H9 (cell line): ENCODE data around the gene FRY. TPM values are rescaled to one million over a fixed set of nuclear protein-coding genes. Genes with fewer than 3 reads are reported as not detected.

Experiments
- DNase-seq: peaks from one replicate; pipeline ENCODE4 v3.0.0-alpha.2; 2017
- H2AFZ ChIP-seq: one replicate; pipeline ENCODE4 v1.6.1; 2013; ENCODE audit warnings: mild to moderate bottlenecking, low read length, control low read depth, moderate library complexity
- H2AK5ac ChIP-seq: 2 replicates; pipeline ENCODE4 v1.6.1; 2013; ENCODE audit warnings: low read length, control low read depth, mixed read lengths; ENCODE audit not compliant: insufficient read length
- H2BK120ac ChIP-seq: one replicate; pipeline ENCODE4 v1.6.1; 2013; ENCODE audit warnings: low read depth, mild to moderate bottlenecking, low read length, control low read depth, inconsistent platforms; ENCODE audit not compliant: poor library complexity, severe bottlenecking
- H2BK12ac ChIP-seq: 2 replicates; pipeline ENCODE4 v1.6.1; 2013; ENCODE audit warnings: low read length, control low read depth, mixed read lengths, low read depth; ENCODE audit not compliant: insufficient read length
- H2BK15ac ChIP-seq: 2 replicates; pipeline ENCODE4 v1.6.1; 2013; ENCODE audit warnings: low read depth, low read length, control low read depth
- H2BK20ac ChIP-seq: one replicate; pipeline ENCODE4 v1.6.1; 2013; ENCODE audit warnings: low read depth, mild to moderate bottlenecking, low read length, control low read depth, inconsistent platforms; ENCODE audit not compliant: poor library complexity, severe bottlenecking
- H2BK5ac ChIP-seq: 2 replicates; pipeline ENCODE4 v1.6.1; 2013; ENCODE audit warnings: low read length, control low read depth, mixed read lengths; ENCODE audit not compliant: insufficient read length
- H3K14ac ChIP-seq: 2 replicates; pipeline ENCODE4 v1.6.1; 2013; ENCODE audit warnings: low read length, control low read depth; ENCODE audit not compliant: insufficient read depth
- H3K18ac ChIP-seq: 2 replicates; pipeline ENCODE4 v1.6.1; 2013; ENCODE audit warnings: low read depth, mild to moderate bottlenecking, mixed read lengths, low read length, control low read depth; ENCODE audit not compliant: insufficient read length
- H3K23ac ChIP-seq: 2 replicates; pipeline ENCODE4 v1.6.1; 2013; ENCODE audit warnings: low read length, control low read depth, mixed read lengths, low read depth; ENCODE audit not compliant: insufficient read length
- H3K23me2 ChIP-seq: 2 replicates; pipeline ENCODE4 v1.6.1; 2013; ENCODE audit warnings: low read depth, mild to moderate bottlenecking, mixed read lengths, low read length, control low read depth; ENCODE audit not compliant: insufficient read length, poor library complexity, severe bottlenecking
- H3K27ac ChIP-seq: 2 replicates; pipeline ENCODE4 v1.5.1; 2013; ENCODE audit warnings: low read length, control low read depth, mixed read lengths, low read depth; ENCODE audit not compliant: insufficient read length
- H3K27me3 ChIP-seq: 2 replicates; pipeline ENCODE4 v1.6.1; 2013; ENCODE audit warnings: low read length, control low read depth, inconsistent platforms; ENCODE audit not compliant: insufficient read depth
- H3K4ac ChIP-seq: 2 replicates; pipeline ENCODE4 v1.6.1; 2013; ENCODE audit warnings: low read depth, mild to moderate bottlenecking, control low read depth, inconsistent platforms, low read length, moderate library complexity
- H3K4me1 ChIP-seq: 2 replicates; pipeline ENCODE4 v1.6.1; 2013; ENCODE audit warnings: low read length, control low read depth, inconsistent platforms; ENCODE audit not compliant: insufficient read depth
- H3K4me2 ChIP-seq: 2 replicates; pipeline ENCODE4 v1.6.1; 2013; ENCODE audit warnings: low read length, control low read depth, mixed read lengths; ENCODE audit not compliant: insufficient read length, insufficient read depth
- H3K56ac ChIP-seq: 2 replicates; pipeline ENCODE4 v1.6.1; 2013; ENCODE audit warnings: low read depth, mild to moderate bottlenecking, mixed read lengths, low read length, control low read depth; ENCODE audit not compliant: insufficient read length
- H3K79me1 ChIP-seq: 2 replicates; pipeline ENCODE4 v1.6.1; 2013; ENCODE audit warnings: low read depth, mild to moderate bottlenecking, moderate library complexity, low read length, control low read depth, inconsistent platforms; ENCODE audit not compliant: insufficient read depth, poor library complexity, severe bottlenecking
- H3K79me2 ChIP-seq: 2 replicates; pipeline ENCODE4 v1.6.1; 2013; ENCODE audit warnings: low read length, control low read depth, inconsistent platforms; ENCODE audit not compliant: insufficient read depth
- H3K9ac ChIP-seq: 2 replicates; pipeline ENCODE4 v1.6.1; 2013; ENCODE audit warnings: low read length, control low read depth, mixed read lengths; ENCODE audit not compliant: insufficient read length; ENCODE audit errors: extremely low read depth
- H3K9me3 ChIP-seq: one replicate; pipeline ENCODE4 v1.6.1; 2013; ENCODE audit warnings: low read depth, low read length, inconsistent platforms; ENCODE audit not compliant: control insufficient read depth
- H3T11ph ChIP-seq: one replicate; pipeline ENCODE4 v1.6.1; 2013; ENCODE audit warnings: mild to moderate bottlenecking, low read length, control low read depth, inconsistent platforms
- H4K20me1 ChIP-seq: one replicate; pipeline ENCODE4 v1.6.1; 2013; ENCODE audit not compliant: control insufficient read depth, insufficient read length, insufficient read depth
- H4K5ac ChIP-seq: 2 replicates; pipeline ENCODE4 v1.6.1; 2013; ENCODE audit warnings: low read depth, mild to moderate bottlenecking, mixed read lengths, low read length, control low read depth; ENCODE audit not compliant: insufficient read length
- H4K8ac ChIP-seq: replicated peaks from 2 replicates; pipeline ENCODE4 v1.6.1; 2013; ENCODE audit warnings: low read length, control low read depth, mixed read lengths, low read depth; ENCODE audit not compliant: insufficient read length
- H4K91ac ChIP-seq: 2 replicates; pipeline ENCODE4 v1.6.1; 2013; ENCODE audit warnings: low read depth, mild to moderate bottlenecking, moderate library complexity, mixed read lengths, low read length, control low read depth; ENCODE audit not compliant: insufficient read length
- H3K27ac Mint-ChIP-seq, 3 experiments: 2 replicates in 2 of 3; 3 replicates in 1 of 3; pipeline ENCODE4 v1.8.0; 2020 to 2021; ENCODE audit warnings: mixed read lengths in 3 of 3, mild to moderate bottlenecking in 1 of 3, moderate library complexity in 1 of 3
- H3K27me3 Mint-ChIP-seq: 2 replicates; pipeline ENCODE4 v1.8.0; 2021; ENCODE audit warnings: low read depth, mild to moderate bottlenecking, moderate library complexity, mixed read lengths
- H3K36me3 Mint-ChIP-seq, 3 experiments: 2 replicates in 2 of 3; 3 replicates in 1 of 3; pipeline ENCODE4 v1.8.0; 2020 to 2021; ENCODE audit warnings: low read depth in 3 of 3, mixed read lengths in 3 of 3; ENCODE audit not compliant: insufficient read depth in 1 of 3
- H3K4me1 Mint-ChIP-seq, 2 experiments: 2 replicates each; pipeline ENCODE4 v1.8.0; 2020; ENCODE audit warnings: mixed read lengths in 2 of 2
- H3K4me3 Mint-ChIP-seq, 2 experiments: 2 replicates in 1 of 2; 3 replicates in 1 of 2; pipeline ENCODE4 v1.8.0; 2020 to 2021; ENCODE audit warnings: mild to moderate bottlenecking in 2 of 2, mixed read lengths in 2 of 2, moderate library complexity in 1 of 2
- H3K9me3 Mint-ChIP-seq, 2 experiments: 2 replicates in 1 of 2; 3 replicates in 1 of 2; pipeline ENCODE4 v1.8.0; 2020; ENCODE audit warnings: mild to moderate bottlenecking in 2 of 2, mixed read lengths in 2 of 2, moderate library complexity in 1 of 2
- WGBS: extraction: QIAGEN DNeasy Blood & Tissue Kit; methylation state at CpG from one replicate; pipeline ENCODE4 v1.1.7; 2013; ENCODE audit warnings: missing lambda C conversion rate, low lambda C conversion rate, mixed read lengths; ENCODE audit not compliant: insufficient read length; ENCODE audit errors: extremely low coverage; 5-methylcytosine and 5-hydroxymethylcytosine counted together
- total RNA-seq: library from RNA; stranded (reverse); gene quantifications from 2 replicates; pipeline ENCODE4 v1.2.1, GENCODE V29; 2021
- TF ChIP-seq, protein P1 (sequence below): fragments of 200-600 bp; sonication (generic); conservative IDR thresholded peaks from 3 replicates; pipeline ENCODE4 v1.8.0; 2021; ENCODE audit warnings: antibody characterized with exemption, mild to moderate bottlenecking

The FRY gene
- total RNA-seq, 1 experiment from 2014 or later: 5.2 TPM

- Mint-ChIP-seq H3K4me3 (no peak overlapping the region), H3K36me3 (peaks cover 19 to 26% (median 22%) of the 10 kb centered on the region in 3 experiments), H3K4me1 (no peaks in the 10 kb centered on the region), H3K27me3 (no peaks in the 10 kb centered on the region), H3K9me3 (peaks cover 19 to 21% of the 10 kb centered on the region in 2 experiments), H3K27ac (no peak overlapping the region)
- H3K14ac ChIP-seq: no peak overlapping the region
- H4K20me1 ChIP-seq: no peaks in the 10 kb centered on the region
- no peak overlapping the region for H3K4me2 ChIP-seq
- no peaks in the 10 kb centered on the region for H3K27me3 ChIP-seq
- no peak overlapping the region for H3K18ac ChIP-seq
- no peak overlapping the region for H2BK120ac ChIP-seq
- no peak for DNase-seq
- no peak overlapping the region for H4K8ac ChIP-seq
- H3K4ac ChIP-seq: no peak overlapping the region
- no peak overlapping the region for H2BK12ac ChIP-seq
- no peak overlapping the region for H2BK5ac ChIP-seq
- H2BK20ac ChIP-seq: no peak overlapping the region
- no peak overlapping the region for H4K5ac ChIP-seq
- no peak overlapping the region for H3K23ac ChIP-seq
- H3K27ac ChIP-seq: no peak overlapping the region
- no peaks in the 10 kb centered on the region for H3K23me2 ChIP-seq
- TF ChIP-seq, protein P1, sequence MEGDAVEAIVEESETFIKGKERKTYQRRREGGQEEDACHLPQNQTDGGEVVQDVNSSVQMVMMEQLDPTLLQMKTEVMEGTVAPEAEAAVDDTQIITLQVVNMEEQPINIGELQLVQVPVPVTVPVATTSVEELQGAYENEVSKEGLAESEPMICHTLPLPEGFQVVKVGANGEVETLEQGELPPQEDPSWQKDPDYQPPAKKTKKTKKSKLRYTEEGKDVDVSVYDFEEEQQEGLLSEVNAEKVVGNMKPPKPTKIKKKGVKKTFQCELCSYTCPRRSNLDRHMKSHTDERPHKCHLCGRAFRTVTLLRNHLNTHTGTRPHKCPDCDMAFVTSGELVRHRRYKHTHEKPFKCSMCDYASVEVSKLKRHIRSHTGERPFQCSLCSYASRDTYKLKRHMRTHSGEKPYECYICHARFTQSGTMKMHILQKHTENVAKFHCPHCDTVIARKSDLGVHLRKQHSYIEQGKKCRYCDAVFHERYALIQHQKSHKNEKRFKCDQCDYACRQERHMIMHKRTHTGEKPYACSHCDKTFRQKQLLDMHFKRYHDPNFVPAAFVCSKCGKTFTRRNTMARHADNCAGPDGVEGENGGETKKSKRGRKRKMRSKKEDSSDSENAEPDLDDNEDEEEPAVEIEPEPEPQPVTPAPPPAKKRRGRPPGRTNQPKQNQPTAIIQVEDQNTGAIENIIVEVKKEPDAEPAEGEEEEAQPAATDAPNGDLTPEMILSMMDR: no peak
- WGBS: no CpG with 5 or more reads among the region's 4 CpGs
- no peak overlapping the region for H3K9ac ChIP-seq
- no peak overlapping the region for H2BK15ac ChIP-seq
- no peak overlapping the region for H2AK5ac ChIP-seq
- no peak overlapping the region for H3K56ac ChIP-seq
- no peak overlapping the region for H4K91ac ChIP-seq
- no peaks in the 10 kb centered on the region for H3K9me3 ChIP-seq
- H3K79me1 ChIP-seq: no peaks in the 10 kb centered on the region
- no peak overlapping the region for H3T11ph ChIP-seq
- H3K79me2 ChIP-seq: no peaks in the 10 kb centered on the region
- H3K4me1 ChIP-seq: no peaks in the 10 kb centered on the region
- H2AFZ ChIP-seq: no peak overlapping the region
These were observed 94.2 kb downstream of the FRY start for GRCh38 chr13:32125751-32126150.
